OCI-M2 (cell line): Measurements from ENCODE around the gene PDPR.
"Not testable (repeated sequence)": the region's sequence is repeated elsewhere in the genome, so short reads cannot be mapped to it uniquely, and the experiment has no call there.

Experiments
- DNase-seq: peaks from one replicate; lab custom pipeline; 2025; ENCODE audit not compliant: unreplicated experiment; lab: John Stamatoyannopoulos, UW

The PDPR gene

GRCh38 chr16:70113982-70114826 lies at the start of gene PDPR:
PDPR (plus strand) TSS chr16:70114332; CDS start chr16:70120493, 6,161 bp downstream.
- DNase-seq = peak; percentile 53

- not testable (repeated sequence) for DNase-seq
Measured at GRCh38 chr16:70064841-70065370, 49.2 kb upstream of the PDPR start.

GRCh38 chr16:70065376-70065745 lies 48.8 kb upstream of the PDPR start:
- DNase-seq = not testable (repeated sequence)

GRCh38 chr16:70065746-70066658 lies 48.1 kb upstream of the PDPR start:
- peak; percentile 15 for DNase-seq

GRCh38 chr16:70066751-70067150 lies 47.4 kb upstream of the PDPR start:
- not testable (repeated sequence) for DNase-seq

- not testable (repeated sequence) for DNase-seq
Measured at GRCh38 chr16:70079081-70079480, 35.1 kb upstream of the PDPR start.

- not testable (repeated sequence) for DNase-seq
Measured at GRCh38 chr16:70081219-70081618, 32.9 kb upstream of the PDPR start.

- DNase-seq = not testable (repeated sequence)
Measured at GRCh38 chr16:70083931-70084330, 30.2 kb upstream of the PDPR start.

- DNase-seq = not testable (repeated sequence)
Measured at GRCh38 chr16:70088160-70088559, 26.0 kb upstream of the PDPR start.

- DNase-seq = not testable (repeated sequence)
Measured at GRCh38 chr16:70088877-70089276, 25.3 kb upstream of the PDPR start.

- not testable (repeated sequence) for DNase-seq
Measured at GRCh38 chr16:70089289-70089688, 24.8 kb upstream of the PDPR start.

- DNase-seq = not testable (repeated sequence)
Measured at GRCh38 chr16:70091104-70091503, 23.0 kb upstream of the PDPR start.

GRCh38 chr16:70094096-70094495 lies 20.0 kb upstream of the PDPR start:
- DNase-seq = not testable (repeated sequence)

- DNase-seq = not testable (repeated sequence)
Measured at GRCh38 chr16:70109583-70110279, 4.4 kb upstream of the PDPR start.

- not testable (repeated sequence) for DNase-seq
Measured at GRCh38 chr16:70112162-70112561, 2.0 kb upstream of the PDPR start.

GRCh38 chr16:70113599-70113981 lies 542 bp upstream of the PDPR start:
- not testable (repeated sequence) for DNase-seq

GRCh38 chr16:70118354-70118753 lies 4.2 kb downstream of the PDPR start:
- not testable (repeated sequence) for DNase-seq

GRCh38 chr16:70118776-70119175 lies 4.6 kb downstream of the PDPR start:
- DNase-seq = not testable (repeated sequence)

- DNase-seq = not testable (repeated sequence)
Measured at GRCh38 chr16:70120398-70120797, 6.3 kb downstream of the PDPR start.

- DNase-seq = not testable (repeated sequence)
Measured at GRCh38 chr16:70123822-70124221, 9.7 kb downstream of the PDPR start.

GRCh38 chr16:70126226-70126625 lies 12.1 kb downstream of the PDPR start:
- not testable (repeated sequence) for DNase-seq
